ENCODE data around the gene RPTOR.

The RPTOR gene

DNA sequence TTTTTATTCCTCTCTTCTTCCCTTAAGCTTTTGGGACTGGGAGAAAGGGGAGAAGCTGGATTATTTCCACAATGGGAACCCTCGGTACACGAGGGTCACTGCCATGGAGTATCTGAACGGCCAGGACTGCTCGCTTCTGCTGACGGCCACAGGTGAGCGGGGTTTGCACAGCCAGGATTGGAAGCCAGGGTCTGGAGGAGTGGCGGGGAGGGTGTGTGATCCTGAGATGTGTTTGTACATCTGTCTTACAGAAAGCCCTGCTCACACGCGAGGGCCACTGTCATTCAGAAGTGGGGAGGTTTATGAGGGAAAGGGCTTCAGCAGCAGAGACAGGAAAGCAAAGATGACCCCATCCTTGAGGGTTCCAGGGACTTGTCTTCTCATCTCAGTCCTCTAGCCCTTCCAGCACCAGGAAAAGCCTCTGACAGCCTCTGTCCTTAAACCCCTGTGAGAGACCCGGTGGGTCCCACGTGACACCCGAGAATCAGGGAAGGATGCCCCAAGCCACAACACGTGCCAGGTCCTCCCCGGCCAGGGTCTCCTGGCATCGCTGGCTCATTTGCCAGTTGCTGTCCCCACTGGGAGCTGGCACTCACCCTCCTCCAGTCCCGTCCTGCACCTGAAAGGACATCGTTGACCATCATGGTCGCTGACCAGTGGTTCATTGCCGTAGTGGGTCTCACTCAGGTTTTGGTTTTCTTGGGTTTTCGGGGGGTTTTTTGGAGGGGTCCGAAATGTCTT is 402.7 kb downstream of the RPTOR start:
- TF ChIP-seq, protein P1, sequence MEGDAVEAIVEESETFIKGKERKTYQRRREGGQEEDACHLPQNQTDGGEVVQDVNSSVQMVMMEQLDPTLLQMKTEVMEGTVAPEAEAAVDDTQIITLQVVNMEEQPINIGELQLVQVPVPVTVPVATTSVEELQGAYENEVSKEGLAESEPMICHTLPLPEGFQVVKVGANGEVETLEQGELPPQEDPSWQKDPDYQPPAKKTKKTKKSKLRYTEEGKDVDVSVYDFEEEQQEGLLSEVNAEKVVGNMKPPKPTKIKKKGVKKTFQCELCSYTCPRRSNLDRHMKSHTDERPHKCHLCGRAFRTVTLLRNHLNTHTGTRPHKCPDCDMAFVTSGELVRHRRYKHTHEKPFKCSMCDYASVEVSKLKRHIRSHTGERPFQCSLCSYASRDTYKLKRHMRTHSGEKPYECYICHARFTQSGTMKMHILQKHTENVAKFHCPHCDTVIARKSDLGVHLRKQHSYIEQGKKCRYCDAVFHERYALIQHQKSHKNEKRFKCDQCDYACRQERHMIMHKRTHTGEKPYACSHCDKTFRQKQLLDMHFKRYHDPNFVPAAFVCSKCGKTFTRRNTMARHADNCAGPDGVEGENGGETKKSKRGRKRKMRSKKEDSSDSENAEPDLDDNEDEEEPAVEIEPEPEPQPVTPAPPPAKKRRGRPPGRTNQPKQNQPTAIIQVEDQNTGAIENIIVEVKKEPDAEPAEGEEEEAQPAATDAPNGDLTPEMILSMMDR (IDR thresholded peaks at IDR 0.05; ENCODE audit: low read depth, low read length) = no peak

DNA sequence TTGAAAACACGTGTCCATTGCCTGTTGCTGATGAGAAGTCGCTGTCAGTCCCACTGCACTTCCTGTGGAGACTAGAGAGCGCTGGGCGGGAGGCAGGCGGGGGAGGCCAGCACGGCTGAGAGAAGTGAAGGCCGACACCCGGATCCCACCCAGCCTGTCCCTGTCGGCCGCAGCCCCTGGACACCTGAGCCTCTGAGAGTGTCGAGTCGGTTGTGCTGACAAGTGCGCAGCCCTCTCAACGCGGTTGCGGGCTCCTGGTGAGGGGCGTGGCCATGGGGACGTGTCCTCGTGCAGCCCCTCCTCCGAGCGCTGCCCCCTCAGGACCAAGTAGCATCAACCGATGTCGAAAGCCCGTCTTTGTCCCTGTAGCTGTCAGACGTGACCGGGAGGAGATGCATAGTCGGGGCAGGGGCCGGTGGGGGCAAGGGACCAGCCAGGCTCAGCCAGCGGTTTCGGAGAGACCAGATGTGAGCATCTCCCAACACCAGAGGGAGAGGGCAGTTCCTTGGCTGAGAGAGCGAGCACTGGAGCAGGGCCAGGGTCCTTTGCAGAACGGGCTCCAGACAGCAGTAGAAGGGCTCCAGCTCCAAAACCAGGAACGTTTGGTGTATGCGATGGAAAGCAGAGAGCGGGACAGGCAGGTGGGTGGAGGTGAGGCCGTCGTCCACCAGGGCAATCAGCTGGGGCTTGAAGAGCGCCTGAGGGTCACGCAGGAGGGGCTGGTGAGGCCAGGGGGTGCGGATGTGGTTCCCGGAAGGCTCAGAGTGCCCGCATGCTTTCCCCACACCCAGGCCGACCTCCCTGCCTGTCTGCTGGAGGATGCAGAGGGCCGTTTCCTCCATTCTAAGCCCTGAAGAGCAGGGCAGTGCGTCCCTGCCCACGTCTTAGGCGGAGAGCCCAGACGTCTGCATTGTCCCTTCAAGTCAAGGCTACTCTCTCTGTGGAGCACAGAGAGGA is 403.7 kb downstream of the RPTOR start:
- TF ChIP-seq, protein P1 (IDR thresholded peaks at IDR 0.05; ENCODE audit: low read depth, low read length) = no peak

More for the DNA sequence above, 402.7 kb downstream of the RPTOR start:
- H3K4me3 ChIP-seq (ENCODE audit: low read depth, low read length) = no peak overlapping the region

DNA sequence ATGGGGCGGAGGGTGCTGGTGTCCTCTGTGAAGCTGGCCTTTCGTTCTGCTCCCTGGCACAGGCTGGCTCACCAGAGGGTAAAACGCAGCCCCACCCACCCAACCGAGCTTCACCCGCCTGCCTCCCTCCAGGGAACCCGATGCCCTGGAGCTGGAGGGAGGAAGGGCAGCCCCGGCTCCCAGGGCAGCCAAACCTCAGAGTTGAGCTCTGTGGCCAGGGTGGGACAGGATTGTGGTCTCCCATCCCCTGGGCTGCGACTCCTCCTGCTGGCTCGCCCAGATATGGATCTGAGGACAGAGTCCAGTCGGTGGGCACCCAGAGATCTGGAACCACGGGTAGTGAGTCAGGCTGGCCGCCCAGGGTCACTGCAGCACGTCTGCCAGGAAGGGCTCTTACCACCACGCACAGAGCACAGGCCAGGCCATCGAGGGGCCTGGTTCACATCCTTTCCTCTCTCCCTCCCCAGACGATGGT is 404.4 kb downstream of the RPTOR start:
- TF ChIP-seq, protein P1 (IDR thresholded peaks at IDR 0.05; ENCODE audit: low read depth, low read length) = no peak
- H3K4me3 ChIP-seq (ENCODE audit: low read depth, low read length) = no peak overlapping the region

More for the DNA sequence above, 403.7 kb downstream of the RPTOR start:
- H3K4me3 ChIP-seq (ENCODE audit: low read depth, low read length) = no peak overlapping the region

DNA sequence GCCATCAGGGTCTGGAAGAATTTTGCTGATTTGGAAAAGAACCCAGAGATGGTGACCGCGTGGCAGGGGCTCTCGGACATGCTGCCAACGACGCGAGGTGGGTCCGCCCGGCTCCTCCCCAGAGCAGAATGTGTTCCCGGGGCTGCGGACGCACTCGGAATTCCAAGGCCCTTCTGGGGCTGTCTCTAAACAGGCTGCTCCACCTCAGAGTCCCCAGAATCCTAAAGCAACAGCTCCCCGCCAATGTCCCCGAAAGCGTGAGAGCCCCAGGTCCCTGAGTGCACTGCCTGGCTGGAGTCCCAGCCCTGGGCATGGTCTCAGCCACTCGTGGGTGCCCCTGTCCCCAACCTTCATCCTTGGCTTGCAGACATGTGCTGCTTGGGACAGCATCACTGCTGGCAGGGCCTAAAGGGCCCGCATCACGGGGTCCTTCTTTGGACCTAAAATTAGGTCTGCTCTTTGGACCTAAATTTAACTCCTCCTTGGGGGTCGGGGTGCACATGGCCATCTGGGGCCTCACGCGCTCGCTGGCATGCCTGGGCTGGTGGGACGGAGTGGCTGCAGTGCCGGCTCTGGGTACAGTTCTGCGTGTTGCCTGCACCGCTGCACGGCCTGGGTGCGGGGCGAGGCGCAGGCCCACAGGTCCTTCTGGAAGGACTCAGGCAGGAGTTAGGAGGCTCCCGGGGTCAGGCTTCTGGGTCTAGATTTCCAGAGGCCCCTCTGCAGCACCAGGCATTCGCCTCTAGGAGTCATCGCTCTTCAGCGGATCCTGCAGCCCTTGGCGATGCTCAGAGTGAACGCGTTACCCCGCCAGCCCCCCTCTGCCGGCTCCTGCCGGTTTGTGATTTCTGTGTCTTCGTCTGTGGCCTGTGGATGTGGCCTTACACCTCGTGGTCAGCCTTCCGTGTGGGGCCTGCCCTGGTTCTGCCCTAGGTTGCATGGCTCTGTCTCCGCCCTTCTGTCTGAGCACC is 405.1 kb downstream of the RPTOR start:
- TF ChIP-seq, protein P1 (IDR thresholded peaks at IDR 0.05; ENCODE audit: low read depth, low read length) = no peak
- no peak overlapping the region for H3K4me3 ChIP-seq (ENCODE audit: low read depth, low read length)

DNA sequence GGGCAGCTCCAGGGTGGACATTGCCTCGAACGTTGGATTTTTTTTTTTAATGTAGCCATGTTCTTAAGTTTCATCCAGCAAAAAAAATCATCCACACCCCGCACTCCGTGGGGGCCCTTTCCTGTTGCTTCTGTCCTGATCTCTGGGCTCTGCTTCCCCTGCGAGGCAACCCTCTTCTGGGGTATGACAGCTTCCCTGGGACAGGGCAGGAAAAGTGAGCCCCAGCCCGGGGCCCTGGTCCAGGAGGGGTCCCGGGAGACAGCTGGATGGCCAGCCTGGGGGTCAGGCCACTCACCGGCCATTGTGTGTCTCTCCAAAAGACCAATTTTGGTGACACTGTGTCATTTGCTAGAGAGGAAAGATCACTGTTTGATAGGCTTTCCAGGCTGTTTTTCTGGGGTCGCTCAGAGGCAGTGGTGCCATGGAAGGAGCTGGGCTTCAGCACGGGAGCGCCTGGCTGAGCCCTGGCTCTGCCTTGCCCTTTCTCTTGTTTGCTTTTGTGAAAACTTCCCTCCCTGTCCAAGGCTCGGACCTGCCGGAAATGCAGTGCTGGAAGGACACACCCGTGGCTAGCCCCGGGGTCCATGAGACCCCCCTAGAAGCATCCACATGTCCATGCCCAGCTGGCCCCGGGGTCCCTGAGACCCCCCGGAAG is 406.0 kb downstream of the RPTOR start:
- H3K4me3 ChIP-seq (ENCODE audit: low read depth, low read length) = no peak overlapping the region
- TF ChIP-seq, protein P1 (IDR thresholded peaks at IDR 0.05; ENCODE audit: low read depth, low read length) = no peak
